CD4-positive, alpha-beta T cell treated with Interleukin-15 for 1 hour (primary cell): Measurements from ENCODE around the gene ANXA3.
"Not testable (repeated sequence)": the region's sequence is repeated elsewhere in the genome, so short reads cannot be mapped to it uniquely, and the experiment has no call there.

Experiments
- DNase-seq: peaks from one replicate; pipeline ENCODE4 v3.0.0-alpha.2; 2020

The ANXA3 gene

GRCh38 chr4:78551420-78552351, at the start of gene ANXA3:
TSS of gene ANXA3 (plus strand) at chr4:78551770. CDS start at chr4:78554474, 2,704 bp downstream.
- no peak for DNase-seq

GRCh38 chr4:78506260-78506659, 45.3 kb upstream of the ANXA3 start:
- DNase-seq = not testable (repeated sequence)

- no peak for DNase-seq
Observed at GRCh38 chr4:78509043-78509442, 42.5 kb upstream of the ANXA3 start.

GRCh38 chr4:78510108-78510507, 41.5 kb upstream of the ANXA3 start:
- DNase-seq = no peak

- DNase-seq = no peak
Observed at GRCh38 chr4:78510681-78511080, 40.9 kb upstream of the ANXA3 start.

- DNase-seq = no peak
Observed at GRCh38 chr4:78512357-78512920, 39.1 kb upstream of the ANXA3 start.

- no peak for DNase-seq
Observed at GRCh38 chr4:78513411-78513975, 38.1 kb upstream of the ANXA3 start.

- DNase-seq = no peak
Observed at GRCh38 chr4:78517050-78517652, 34.4 kb upstream of the ANXA3 start.

- DNase-seq = no peak
Observed at GRCh38 chr4:78518561-78518960, 33.0 kb upstream of the ANXA3 start.

- DNase-seq = no peak
Observed at GRCh38 chr4:78519962-78520361, 31.6 kb upstream of the ANXA3 start.

GRCh38 chr4:78520808-78521226, 30.8 kb upstream of the ANXA3 start:
- no peak for DNase-seq

GRCh38 chr4:78524009-78524408, 27.6 kb upstream of the ANXA3 start:
- DNase-seq = no peak

GRCh38 chr4:78525559-78525958, 26.0 kb upstream of the ANXA3 start:
- DNase-seq = no peak

GRCh38 chr4:78527103-78527502, 24.5 kb upstream of the ANXA3 start:
- no peak for DNase-seq

- DNase-seq = no peak
Observed at GRCh38 chr4:78527555-78527954, 24.0 kb upstream of the ANXA3 start.

GRCh38 chr4:78528327-78528726, 23.2 kb upstream of the ANXA3 start:
- DNase-seq = no peak

- DNase-seq = no peak
Observed at GRCh38 chr4:78529569-78530209, 21.9 kb upstream of the ANXA3 start.

GRCh38 chr4:78532046-78532445, 19.5 kb upstream of the ANXA3 start:
- no peak for DNase-seq

- no peak for DNase-seq
Observed at GRCh38 chr4:78533854-78534253, 17.7 kb upstream of the ANXA3 start.

- DNase-seq = no peak
Observed at GRCh38 chr4:78534286-78534955, 17.1 kb upstream of the ANXA3 start.

- DNase-seq = no peak
Observed at GRCh38 chr4:78542373-78542772, 9.2 kb upstream of the ANXA3 start.

- DNase-seq = no peak
Observed at GRCh38 chr4:78543424-78544125, 8.0 kb upstream of the ANXA3 start.
